Endodermal cell (in vitro differentiated cells): Measurements from ENCODE around the gene HTRA1. TPM values are rescaled to one million over a fixed set of nuclear protein-coding genes. Genes with fewer than 3 reads are reported as not detected.

Experiments used
- DNase-seq: peaks from one replicate; pipeline ENCODE4 v3.0.0-alpha.2; 2017
- H3K27ac ChIP-seq: 2 replicates; pipeline ENCODE4 v1.5.1; 2013; ENCODE audit warnings: mild to moderate bottlenecking, low read depth, low read length, moderate library complexity
- H3K27me3 ChIP-seq: 2 replicates; pipeline ENCODE4 v1.6.1; 2013; ENCODE audit warnings: mild to moderate bottlenecking, low read length, moderate library complexity; ENCODE audit not compliant: insufficient read depth, control insufficient read depth, poor library complexity, severe bottlenecking
- H3K36me3 ChIP-seq: 2 replicates; pipeline ENCODE4 v1.7.0; 2013; ENCODE audit warnings: mild to moderate bottlenecking, low read length, moderate library complexity; ENCODE audit not compliant: control insufficient read depth, insufficient read depth
- H3K4me1 ChIP-seq: one replicate; pipeline ENCODE4 v1.7.0; 2013; ENCODE audit warnings: low read length; ENCODE audit not compliant: control insufficient read depth, insufficient read depth
- H3K4me3 ChIP-seq: 2 replicates; pipeline ENCODE4 v1.5.1; 2013; ENCODE audit warnings: mild to moderate bottlenecking, low read length, moderate library complexity
- H3K9ac ChIP-seq: 2 replicates; pipeline ENCODE4 v1.6.1; 2013; ENCODE audit warnings: mild to moderate bottlenecking, low read length, moderate library complexity; ENCODE audit not compliant: poor library complexity, severe bottlenecking; ENCODE audit errors: extremely low read depth
- H3K9me3 ChIP-seq: 2 replicates; pipeline ENCODE4 v1.6.1; 2013; ENCODE audit warnings: mild to moderate bottlenecking, low read length, moderate library complexity; ENCODE audit not compliant: control insufficient read depth
- H3K27ac Mint-ChIP-seq: 2 replicates; pipeline ENCODE4 v1.8.0; 2020; ENCODE audit warnings: mixed read lengths
- H3K27me3 Mint-ChIP-seq: 2 replicates; pipeline ENCODE4 v1.8.0; 2021; ENCODE audit warnings: mild to moderate bottlenecking, mixed read lengths; ENCODE audit not compliant: insufficient read depth
- H3K36me3 Mint-ChIP-seq: 2 replicates; pipeline ENCODE4 v1.8.0; 2020; ENCODE audit warnings: low read depth, mixed read lengths
- H3K4me1 Mint-ChIP-seq: 2 replicates; pipeline ENCODE4 v1.8.0; 2020; ENCODE audit warnings: mixed read lengths
- H3K4me3 Mint-ChIP-seq: 2 replicates; pipeline ENCODE4 v1.8.0; 2020; ENCODE audit warnings: mild to moderate bottlenecking, moderate library complexity, mixed read lengths
- H3K9me3 Mint-ChIP-seq: 2 replicates; pipeline ENCODE4 v1.8.0; 2020; ENCODE audit warnings: mild to moderate bottlenecking, mixed read lengths
- CTCF ChIP-seq: fragments of 200-600 bp; sonication (generic); conservative IDR thresholded peaks from 2 replicates; pipeline ENCODE4 v1.5.0; 2021; ENCODE audit warnings: antibody characterized with exemption, mild to moderate bottlenecking
- WGBS, 2 experiments: methylation state at CpG; one replicate each; pipeline versions ENCODE4 v1.1.5 to v1.1.7; 2013; ENCODE audit warnings: missing lambda C conversion rate in 2 of 2, mixed read lengths in 1 of 2; ENCODE audit not compliant: insufficient coverage in 1 of 2, insufficient read length in 1 of 2; 5-methylcytosine and 5-hydroxymethylcytosine counted together
- total RNA-seq, 2 donors: library from RNA; stranded (reverse); fragmentation: NEBNext Ultra II Directional in 1 of 2; extraction: Animal tissue kit (Norgen Biotek cat#: 25700) in 1 of 2; gene quantifications; 2 replicates in 1 of 2; 3 replicates in 1 of 2; pipeline ENCODE4 v1.2.1, GENCODE V29; 2021

The HTRA1 gene
- total RNA-seq, 2 donors from 2014 or later: 1.7 to 3.1 TPM

GRCh38 chr10:122421054-122421625 lies 40.2 kb upstream of the HTRA1 start:
- no peak for TF ChIP-seq CTCF
- Mint-ChIP-seq H3K4me3 (no peak overlapping the region), H3K27ac (no peak overlapping the region), H3K4me1 (peaks cover 9% of the 10 kb centered on the region), H3K36me3 (peaks cover 19% of the 10 kb centered on the region), H3K27me3 (no peaks in the 10 kb centered on the region), H3K9me3 (no peaks in the 10 kb centered on the region)
- DNase-seq: no peak
- 84 to 95% methylated on average over 2 to 3 of the region's 3 CpGs for WGBS, 2 experiments
- H3K27ac ChIP-seq: no peak overlapping the region
- no peak overlapping the region for H3K4me3 ChIP-seq
- H3K27me3 ChIP-seq: no peaks in the 10 kb centered on the region
- H3K9me3 ChIP-seq: no peaks in the 10 kb centered on the region
- H3K4me1 ChIP-seq: peaks cover 4% of the 10 kb centered on the region
- no peak overlapping the region for H3K9ac ChIP-seq
- peaks cover 23% of the 10 kb centered on the region for H3K36me3 ChIP-seq

- no peak for DNase-seq
- no peaks in the 10 kb centered on the region for H3K9me3 ChIP-seq
- no peaks in the 10 kb centered on the region for H3K4me1 ChIP-seq
- H3K27me3 ChIP-seq: no peaks in the 10 kb centered on the region
- no peak overlapping the region for H3K9ac ChIP-seq
- H3K36me3 ChIP-seq: peaks cover 23% of the 10 kb centered on the region
- no peaks in the 10 kb centered on the region for H3K9me3 Mint-ChIP-seq
- H3K27ac Mint-ChIP-seq: no peak overlapping the region
- H3K4me3 ChIP-seq: no peak overlapping the region
- peaks cover 20% of the 10 kb centered on the region for H3K36me3 Mint-ChIP-seq
- no peak overlapping the region for H3K4me3 Mint-ChIP-seq
- H3K27ac ChIP-seq: no peak overlapping the region
- H3K4me1 Mint-ChIP-seq: peaks cover 5% of the 10 kb centered on the region
- no peak for TF ChIP-seq CTCF
- no peaks in the 10 kb centered on the region for H3K27me3 Mint-ChIP-seq
These were observed 39.6 kb upstream of the HTRA1 start for GRCh38 chr10:122421742-122422141.

GRCh38 chr10:122422266-122422989 lies 38.9 kb upstream of the HTRA1 start:
- TF ChIP-seq CTCF: no peak
- WGBS, 2 experiments: 96% methylated on average over 5 of the region's 5 CpGs
- Histone ChIP-seq H3K4me3 (no peak overlapping the region), H3K36me3 (peaks cover 23% of the 10 kb centered on the region), H3K4me1 (no peaks in the 10 kb centered on the region), H3K9me3 (no peaks in the 10 kb centered on the region), H3K27ac (no peak overlapping the region), H3K27me3 (no peaks in the 10 kb centered on the region), H3K9ac (no peak overlapping the region)
- DNase-seq: no peak
- no peaks in the 10 kb centered on the region for H3K9me3 Mint-ChIP-seq
- H3K4me1 Mint-ChIP-seq: peaks cover 5% of the 10 kb centered on the region
- no peak overlapping the region for H3K27ac Mint-ChIP-seq
- peaks cover 25% of the 10 kb centered on the region for H3K36me3 Mint-ChIP-seq
- no peaks in the 10 kb centered on the region for H3K27me3 Mint-ChIP-seq
- H3K4me3 Mint-ChIP-seq: no peak overlapping the region
